Measurements from ENCODE around the gene NKRF. TPM values are rescaled to one million over a fixed set of nuclear protein-coding genes. Genes with fewer than 3 reads are reported as not detected.
"Not testable (repeated sequence)": the region's sequence is repeated elsewhere in the genome, so short reads cannot be mapped to it uniquely, and the experiment has no call there.

Gene NKRF
- total RNA-seq, 2 donors from 2014 or later: 6.0 to 8.9 TPM

GRCh38 chrX:119647089-119647488, 40.9 kb upstream of the NKRF start:
- Histone ChIP-seq H3K9ac (ENCODE audit: low read depth in 2 of 2, low read length in 2 of 2) (no peak overlapping the region), H3K36me3 (no peaks in the 10 kb centered on the region), H3K27me3 (no peaks in the 10 kb centered on the region), H3K27ac (no peak overlapping the region), H3K4me3 (no peak overlapping the region), H3K9me3 (no peaks in the 10 kb centered on the region), H3K4me1 (no peaks in the 10 kb centered on the region)
- intact Hi-C loops (cut with DNase I): no loop called here
- no peak for DNase-seq
- TF ChIP-seq CTCF (IDR thresholded peaks at IDR 0.05): no peak

GRCh38 chrX:119646515-119646914, 40.3 kb upstream of the NKRF start:
- Histone ChIP-seq H3K36me3 (no peaks in the 10 kb centered on the region), H3K4me1 (no peaks in the 10 kb centered on the region), H3K9me3 (no peaks in the 10 kb centered on the region), H3K27ac (no peak overlapping the region), H3K9ac (ENCODE audit: low read depth in 2 of 2, low read length in 2 of 2) (no peak overlapping the region), H3K4me3 (no peak overlapping the region), H3K27me3 (no peaks in the 10 kb centered on the region)
- intact Hi-C loops (cut with DNase I): no loop called here
- no peak for DNase-seq
- no peak for TF ChIP-seq CTCF (IDR thresholded peaks at IDR 0.05)

- intact Hi-C loops (cut with DNase I): no loop called here
- Histone ChIP-seq H3K4me3 (no peak overlapping the region), H3K9ac (ENCODE audit: low read depth in 2 of 2, low read length in 2 of 2) (no peak overlapping the region), H3K27ac (no peak overlapping the region), H3K4me1 (no peaks in the 10 kb centered on the region), H3K9me3 (no peaks in the 10 kb centered on the region), H3K36me3 (no peaks in the 10 kb centered on the region), H3K27me3 (no peaks in the 10 kb centered on the region)
- TF ChIP-seq CTCF (IDR thresholded peaks at IDR 0.05): no peak
- no peak for DNase-seq
Observed at GRCh38 chrX:119643696-119644095, 37.5 kb upstream of the NKRF start.

GRCh38 chrX:119640731-119641170, 34.5 kb upstream of the NKRF start:
- no peaks in the 10 kb centered on the region for H3K9me3 ChIP-seq
- H3K27ac ChIP-seq: no peak overlapping the region
- H3K36me3 ChIP-seq: no peaks in the 10 kb centered on the region
- no peak overlapping the region for H3K4me3 ChIP-seq
- H3K9ac ChIP-seq (ENCODE audit: low read depth in 2 of 2, low read length in 2 of 2): no peak overlapping the region
- no peaks in the 10 kb centered on the region for H3K4me1 ChIP-seq
- no peak for TF ChIP-seq CTCF (IDR thresholded peaks at IDR 0.05)
- DNase-seq: no peak
- intact Hi-C loops (cut with DNase I): no loop called here
- H3K27me3 ChIP-seq: no peaks in the 10 kb centered on the region

- H3K9ac ChIP-seq (ENCODE audit: low read depth in 2 of 2, low read length in 2 of 2): no peak overlapping the region
- DNase-seq: no peak
- no peak overlapping the region for H3K4me3 ChIP-seq
- intact Hi-C loops (cut with DNase I): no loop called here
- no peak overlapping the region for H3K27ac ChIP-seq
- H3K9me3 ChIP-seq: no peaks in the 10 kb centered on the region
- H3K27me3 ChIP-seq: no peaks in the 10 kb centered on the region
- no peak for TF ChIP-seq CTCF (IDR thresholded peaks at IDR 0.05)
- H3K4me1 ChIP-seq: no peaks in the 10 kb centered on the region
- H3K36me3 ChIP-seq: no peaks in the 10 kb centered on the region
Observed at GRCh38 chrX:119638725-119639471, 32.7 kb upstream of the NKRF start.

- H3K9ac ChIP-seq (ENCODE audit: low read depth in 2 of 2, low read length in 2 of 2); H3K9me3 ChIP-seq; intact Hi-C loops (cut with DNase I); DNase-seq; H3K36me3 ChIP-seq; H3K27me3 ChIP-seq; H3K4me3 ChIP-seq; H3K4me1 ChIP-seq; H3K27ac ChIP-seq: not testable (repeated sequence)
Observed at GRCh38 chrX:119637421-119637820, 31.2 kb upstream of the NKRF start.
